HepG2 (cell line): ENCODE measurements around the gene IL17RB. TPM values are rescaled to one million over a fixed set of nuclear protein-coding genes. Genes with fewer than 3 reads are reported as not detected.

Source experiments
- DMAP1 ChIP-seq: IDR thresholded peaks from 2 replicates; pipeline ENCODE4 v1.6.1; 2016
- EHMT2 ChIP-seq: fragments of 200-600 bp; sonication (generic); IDR thresholded peaks from 2 replicates; pipeline ENCODE4 v1.7.0; 2017; ENCODE audit warnings: antibody characterized with exemption, low read depth, low read length, borderline replicate concordance
- GTF2F1 ChIP-seq: fragments of 150-350 bp; IDR thresholded peaks from 2 replicates; pipeline ENCODE4 v1.6.1; 2014; ENCODE audit warnings: low read length
- MTA3 ChIP-seq: sonication (generic); formaldehyde crosslinking; IDR thresholded peaks from 2 replicates; pipeline ENCODE4 v1.4.0; 2020; ENCODE audit warnings: missing genetic modification reagents
- NFRKB ChIP-seq: fragments of 450-650 bp; IDR thresholded peaks from 2 replicates; pipeline ENCODE4 v1.6.1; 2017
- POGK ChIP-seq: sonication (generic); formaldehyde crosslinking; conservative IDR thresholded peaks from 2 replicates; pipeline ENCODE4 v1.8.0; 2022; ENCODE audit warnings: mild to moderate bottlenecking, moderate library complexity, missing genetic modification reagents
- SAP130 ChIP-seq: IDR thresholded peaks from 2 replicates; pipeline ENCODE4 v1.6.1; 2016; ENCODE audit warnings: low read depth
- YEATS4 ChIP-seq: sonication (generic); formaldehyde crosslinking; IDR thresholded peaks from 2 replicates; pipeline ENCODE4 v1.4.0; 2020; ENCODE audit warnings: missing genetic modification reagents, borderline replicate concordance
- ZBTB21 ChIP-seq: sonication (generic); formaldehyde crosslinking; IDR thresholded peaks from 2 replicates; pipeline ENCODE4 v1.4.0; 2020; ENCODE audit warnings: missing genetic modification reagents
- ZNF44 ChIP-seq: sonication (generic); formaldehyde crosslinking; IDR thresholded peaks from 2 replicates; pipeline ENCODE4 v1.5.1; 2020; ENCODE audit warnings: mild to moderate bottlenecking, missing genetic modification reagents
- ZNF614 ChIP-seq: IDR thresholded peaks from 2 replicates; pipeline ENCODE4 v1.6.1; 2018; ENCODE audit warnings: missing biosample characterization, missing genetic modification reagents, inconsistent platforms, borderline replicate concordance
- ZNF749 ChIP-seq: sonication (generic); formaldehyde crosslinking; IDR thresholded peaks from 2 replicates; pipeline ENCODE4 v1.8.0; 2022; ENCODE audit warnings: mild to moderate bottlenecking, missing genetic modification reagents, moderate library complexity, borderline replicate concordance
- polyA plus RNA-seq, 8 experiments: library from polyadenylated mRNA; depleted of rRNA in 3 of 8; stranded (reverse) in 7 of 8; unstranded in 1 of 8; fragments of >200 nt; fragmentation: Illumina TruSeq in 4 of 8; extraction: Trizol in 4 of 8; gene quantifications; 2 replicates each; pipeline versions ENCODE4 v1.2.1 to v1.2.3, GENCODE V29; 2011 to 2016; ENCODE audit warnings: low read depth in 4 of 8, missing spikeins in 1 of 8, mixed read lengths in 1 of 8; ENCODE audit not compliant: insufficient read depth in 1 of 8
- total RNA-seq, 5 experiments: library from RNA; depleted of rRNA; stranded (reverse); fragments of >200 nt; fragmentation: Illumina TruSeq; extraction: Trizol; gene quantifications; 2 replicates each; pipeline ENCODE4 v1.2.3, GENCODE V29; 2016; ENCODE audit warnings: low read depth in 1 of 5

The IL17RB gene
- total and polyA plus RNA-seq, 2 of the 13 experiments (the other 11 are each of a cell fraction or from before 2014, with no cell fraction given), result 130 to 190 TPM

GRCh38 chr3:53844262-53845102 lies 1.9 kb upstream of the IL17RB start (continued):
- TF ChIP-seq YEATS4, result peak; percentile 26; the same call in 1 of the 2 replicates
- TF ChIP-seq EHMT2, result no peak
- TF ChIP-seq NFRKB, result no peak
- TF ChIP-seq DMAP1, result no peak; the same call in 1 of the 2 replicates
- no peak for TF ChIP-seq MTA3 (CRISPR knock-in tag)
- 0 out of 2 replicates have a peak, but pooled peaks have one; percentile 25 for TF ChIP-seq ZNF614 (CRISPR knock-in tag)
- TF ChIP-seq ZNF749 (CRISPR knock-in tag), result peak; percentile 78
- peak; percentile 75 for TF ChIP-seq SAP130 (CRISPR knock-in tag)
- TF ChIP-seq POGK (CRISPR knock-in tag), result 0 out of 2 replicates have a peak, but pooled peaks have one; percentile 54
- TF ChIP-seq GTF2F1, result no peak
- TF ChIP-seq ZBTB21 (CRISPR knock-in tag), result peak; percentile 53; the same call in 1 of the 2 replicates
- peak; percentile 59; the same call in 1 of the 2 replicates for TF ChIP-seq ZNF44 (CRISPR knock-in tag)
